HepG2 (cell line): ENCODE measurements around the gene CCT8. TPM values are rescaled to one million over a fixed set of nuclear protein-coding genes. Genes with fewer than 3 reads are reported as not detected.
A peak's percentile ranks its signal among the peaks of the same experiment; 100 is the strongest.

ENCODE experiments used
- AGO1 ChIP-seq: fragments of 200-400 bp; formaldehyde crosslinking; IDR thresholded peaks from 2 replicates; pipeline ENCODE4 v1.6.1; 2017; ENCODE audit warnings: mild to moderate bottlenecking, low read depth, low read length, moderate library complexity; ENCODE audit not compliant: poor library complexity, severe bottlenecking
- FOXA1 ChIP-seq, 2 experiments: fragments of 450-650 bp in 1 of 2; sonication (generic) in 1 of 2; formaldehyde crosslinking in 1 of 2; IDR thresholded peaks; 2 replicates each; pipeline versions ENCODE4 v1.4.0 to v1.6.1; 2016 to 2020; ENCODE audit warnings: missing genetic modification reagents in 1 of 2
- KMT2A ChIP-seq: sonication (generic); formaldehyde crosslinking; IDR thresholded peaks from 2 replicates; pipeline ENCODE4 v1.4.0; 2020; ENCODE audit warnings: missing genetic modification reagents
- NFAT5 ChIP-seq: sonication (generic); formaldehyde crosslinking; IDR thresholded peaks from 2 replicates; pipeline ENCODE4 v1.4.0; 2020; ENCODE audit warnings: missing genetic modification reagents
- POGZ ChIP-seq: sonication (generic); formaldehyde crosslinking; IDR thresholded peaks from 2 replicates; pipeline ENCODE4 v1.4.0; 2020; ENCODE audit warnings: mild to moderate bottlenecking, missing genetic modification reagents
- RERE ChIP-seq: IDR thresholded peaks from 2 replicates; pipeline ENCODE4 v1.6.1; 2016; ENCODE audit warnings: low read depth, missing genetic modification reagents, missing compliant biosample characterization
- TEF ChIP-seq: sonication (generic); formaldehyde crosslinking; IDR thresholded peaks from 2 replicates; pipeline ENCODE4 v1.5.0; 2020; ENCODE audit warnings: missing genetic modification reagents
- XRCC5 ChIP-seq: fragments of 200-400 bp; formaldehyde crosslinking; optimal IDR thresholded peaks from 2 replicates; pipeline ENCODE3; 2017; ENCODE audit warnings: mild to moderate bottlenecking, low read length
- ZC3H4 ChIP-seq: sonication (generic); formaldehyde crosslinking; IDR thresholded peaks from 2 replicates; pipeline ENCODE4 v1.4.0; 2020; ENCODE audit warnings: missing genetic modification reagents, borderline replicate concordance
- ZFP36 ChIP-seq: fragments of 150-350 bp; IDR thresholded peaks from 2 replicates; pipeline ENCODE4 v1.6.1; 2018; ENCODE audit warnings: borderline replicate concordance, low read length, low read depth; ENCODE audit not compliant: partially characterized antibody
- ZMYM2 ChIP-seq: sonication (generic); formaldehyde crosslinking; IDR thresholded peaks from 2 replicates; pipeline ENCODE4 v1.8.0; 2022; ENCODE audit warnings: mild to moderate bottlenecking, missing genetic modification reagents
- ZNF207 ChIP-seq: fragments of 450-650 bp; IDR thresholded peaks from 2 replicates; pipeline ENCODE4 v1.6.1; 2016; ENCODE audit warnings: antibody characterized with exemption, borderline replicate concordance
- ZNF329 ChIP-seq: sonication (generic); formaldehyde crosslinking; IDR thresholded peaks from 2 replicates; pipeline ENCODE4 v1.9.0; 2021; ENCODE audit warnings: low read depth, mild to moderate bottlenecking, missing genetic modification reagents
- ZNF614 ChIP-seq: IDR thresholded peaks from 2 replicates; pipeline ENCODE4 v1.6.1; 2018; ENCODE audit warnings: missing biosample characterization, missing genetic modification reagents, inconsistent platforms, borderline replicate concordance
- ZNF772 ChIP-seq: sonication (generic); formaldehyde crosslinking; IDR thresholded peaks from 2 replicates; pipeline ENCODE4 v1.5.0; 2020; ENCODE audit warnings: mild to moderate bottlenecking, missing genetic modification reagents
- polyA plus RNA-seq, 8 experiments: library from polyadenylated mRNA; depleted of rRNA in 3 of 8; stranded (reverse) in 7 of 8; unstranded in 1 of 8; fragments of >200 nt; fragmentation: Illumina TruSeq in 4 of 8; extraction: Trizol in 4 of 8; gene quantifications; 2 replicates each; pipeline versions ENCODE4 v1.2.1 to v1.2.3, GENCODE V29; 2011 to 2016; ENCODE audit warnings: low read depth in 4 of 8, missing spikeins in 1 of 8, mixed read lengths in 1 of 8; ENCODE audit not compliant: insufficient read depth in 1 of 8
- total RNA-seq, 5 experiments: library from RNA; depleted of rRNA; stranded (reverse); fragments of >200 nt; fragmentation: Illumina TruSeq; extraction: Trizol; gene quantifications; 2 replicates each; pipeline ENCODE4 v1.2.3, GENCODE V29; 2016; ENCODE audit warnings: low read depth in 1 of 5
- TF ChIP-seq, protein P1 (sequence below): sonication (generic); formaldehyde crosslinking; IDR thresholded peaks from 2 replicates; pipeline ENCODE4 v1.4.0; 2020; ENCODE audit warnings: missing genetic modification reagents

CCT8 gene
- total and polyA plus RNA-seq, 2 of the 13 experiments (the other 11 are each of a cell fraction or from before 2014, with no cell fraction given), result 127 to 325 TPM

GRCh38 chr21:29073222-29074006 is at the start of gene CCT8 (continued):
- 0 out of 2 replicates have a peak, but pooled peaks have one; percentile 48 for TF ChIP-seq NFAT5 (CRISPR knock-in tag)
- 0 out of 2 replicates have a peak, but pooled peaks have one; percentile 53 for TF ChIP-seq RERE (CRISPR knock-in tag)
- TF ChIP-seq POGZ (CRISPR knock-in tag), result peak; percentile 95
- no peak for TF ChIP-seq AGO1
- TF ChIP-seq FOXA1 (IDR thresholded peaks at IDR 0.05), result no peak
- no peak; the same call in 1 of the 2 replicates for TF ChIP-seq FOXA1 (CRISPR knock-in tag; IDR thresholded peaks at IDR 0.05)
- peak; percentile 99 for TF ChIP-seq XRCC5
- TF ChIP-seq ZNF207, result no peak
- TF ChIP-seq, protein P1, sequence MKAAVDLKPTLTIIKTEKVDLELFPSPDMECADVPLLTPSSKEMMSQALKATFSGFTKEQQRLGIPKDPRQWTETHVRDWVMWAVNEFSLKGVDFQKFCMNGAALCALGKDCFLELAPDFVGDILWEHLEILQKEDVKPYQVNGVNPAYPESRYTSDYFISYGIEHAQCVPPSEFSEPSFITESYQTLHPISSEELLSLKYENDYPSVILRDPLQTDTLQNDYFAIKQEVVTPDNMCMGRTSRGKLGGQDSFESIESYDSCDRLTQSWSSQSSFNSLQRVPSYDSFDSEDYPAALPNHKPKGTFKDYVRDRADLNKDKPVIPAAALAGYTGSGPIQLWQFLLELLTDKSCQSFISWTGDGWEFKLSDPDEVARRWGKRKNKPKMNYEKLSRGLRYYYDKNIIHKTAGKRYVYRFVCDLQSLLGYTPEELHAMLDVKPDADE (CRISPR knock-in tag), result no peak
- peak; percentile 73 for TF ChIP-seq ZNF772 (CRISPR knock-in tag)
- no peak for TF ChIP-seq ZFP36
- TF ChIP-seq KMT2A (CRISPR knock-in tag), result peak; percentile 99
- peak; percentile 71; the same call in 1 of the 2 replicates for TF ChIP-seq TEF (CRISPR knock-in tag)
- TF ChIP-seq ZNF329 (CRISPR knock-in tag), result no peak; the same call in 1 of the 2 replicates
- TF ChIP-seq ZC3H4 (CRISPR knock-in tag), result no peak
- 0 out of 2 replicates have a peak, but pooled peaks have one; percentile 52 for TF ChIP-seq ZNF614 (CRISPR knock-in tag)
- TF ChIP-seq ZMYM2, result no peak
